K562 (cell line): ENCODE data around the gene CDC45. TPM values are rescaled to one million over a fixed set of nuclear protein-coding genes. Genes with fewer than 3 reads are reported as not detected.
A peak's percentile ranks its signal among the peaks of the same experiment; 100 is the strongest.

Experiments used
- CBFB ChIP-seq: sonication (generic); formaldehyde crosslinking; IDR thresholded peaks from 2 replicates; pipeline ENCODE4 v1.4.0; 2020; ENCODE audit warnings: mild to moderate bottlenecking, missing genetic modification reagents
- HNRNPLL ChIP-seq: fragments of 200-400 bp; formaldehyde crosslinking; IDR thresholded peaks from 2 replicates; pipeline ENCODE4 v1.6.1; 2017; ENCODE audit warnings: low read length, low read depth, mild to moderate bottlenecking; ENCODE audit not compliant: poor library complexity, severe bottlenecking
- POLR2AphosphoS5 ChIP-seq: IDR thresholded peaks from 2 replicates; pipeline ENCODE4 v1.6.1; 2011; ENCODE audit warnings: mild to moderate bottlenecking, low read depth, low read length, moderate library complexity; ENCODE audit not compliant: control insufficient read depth, insufficient read depth
- POLR2B ChIP-seq: fragments of 450-650 bp; IDR thresholded peaks from 2 replicates; pipeline ENCODE4 v1.6.1; 2018; ENCODE audit warnings: low read depth; ENCODE audit not compliant: partially characterized antibody
- PRMT5 ChIP-seq: sonication (generic); formaldehyde crosslinking; IDR thresholded peaks from 2 replicates; pipeline ENCODE4 v1.5.0; 2020; ENCODE audit warnings: missing genetic modification reagents
- SAP30 ChIP-seq: fragments of 200-600 bp; sonication (generic); IDR thresholded peaks from 2 replicates; pipeline ENCODE4 v1.6.1; 2012; ENCODE audit warnings: borderline replicate concordance, low read depth, mild to moderate bottlenecking, moderate library complexity, low read length, control low read depth, inconsistent platforms; ENCODE audit not compliant: insufficient read depth, poor library complexity, severe bottlenecking
- TAF15 ChIP-seq: fragments of 200-400 bp; formaldehyde crosslinking; IDR thresholded peaks from 2 replicates; pipeline ENCODE4 v1.6.1; 2017; ENCODE audit warnings: mild to moderate bottlenecking, low read depth, low read length, moderate library complexity
- TAL1 ChIP-seq: fragments of 450-650 bp; IDR thresholded peaks from 2 replicates; pipeline ENCODE4 v1.6.1; 2016; ENCODE audit warnings: mild to moderate bottlenecking
- ZBED1 ChIP-seq: IDR thresholded peaks from 2 replicates; pipeline ENCODE4 v1.6.1; 2014
- ZC3H4 ChIP-seq: sonication (generic); formaldehyde crosslinking; IDR thresholded peaks from 2 replicates; pipeline ENCODE4 v1.9.0; 2021; ENCODE audit warnings: missing genetic modification reagents, borderline replicate concordance
- ZNF12 ChIP-seq: sonication (generic); formaldehyde crosslinking; IDR thresholded peaks from 2 replicates; pipeline ENCODE4 v1.4.0; 2020; ENCODE audit warnings: mild to moderate bottlenecking, missing genetic modification reagents
- ZNF143 ChIP-seq: sonication (generic); formaldehyde crosslinking; IDR thresholded peaks from 2 replicates; pipeline ENCODE4 v1.9.0; 2022; ENCODE audit warnings: mild to moderate bottlenecking, missing genetic modification reagents
- ZNF586 ChIP-seq: fragments of 450-650 bp; formaldehyde crosslinking; conservative IDR thresholded peaks from 2 replicates; pipeline ENCODE4 v1.4.0; 2020; ENCODE audit warnings: mild to moderate bottlenecking, moderate library complexity
- polyA plus RNA-seq, 8 experiments: library from polyadenylated mRNA; depleted of rRNA in 4 of 8; stranded (reverse) in 5 of 8; unstranded in 3 of 8; fragments of >200 nt; fragmentation: Nextera tagmentation in 2 of 8; fragmentation: Illumina TruSeq in 1 of 8; extraction: Ambion mirVana in 2 of 8; extraction: Trizol in 1 of 8; gene quantifications; 2 replicates each; pipeline versions ENCODE4 v1.2.1 to v1.2.3, GENCODE V29; 2011 to 2014; ENCODE audit warnings: inconsistent platforms in 1 of 8, missing spikeins in 1 of 8
- total RNA-seq, 7 experiments: library from RNA; depleted of rRNA in 6 of 7; stranded (reverse); fragments of >200 nt in 6 of 7; fragmentation: Illumina TruSeq in 2 of 7; extraction: Trizol in 2 of 7; gene quantifications; 2 replicates each; pipeline versions ENCODE4 v1.2.1 to v1.2.3, GENCODE V29; 2011 to 2021; ENCODE audit warnings: low replicate concordance in 1 of 7
- TF ChIP-seq, protein P1 (sequence below): sonication (generic); formaldehyde crosslinking; IDR thresholded peaks from 2 replicates; pipeline ENCODE4 v1.8.0; 2023; ENCODE audit warnings: missing genetic modification reagents, mild to moderate bottlenecking, borderline replicate concordance
- TF ChIP-seq, protein P2 (sequence below): fragments of 250-450 bp; sonication (Bioruptor Pico); IDR thresholded peaks from 2 replicates; pipeline ENCODE4 v1.9.0; 2021; ENCODE audit warnings: mild to moderate bottlenecking, inconsistent platforms

Gene CDC45
- total and polyA plus RNA-seq, 9 of the 15 experiments (the other 6 are each of a cell fraction or from before 2014, with no cell fraction given) = 251 to 580 (median 410) TPM

DNA sequence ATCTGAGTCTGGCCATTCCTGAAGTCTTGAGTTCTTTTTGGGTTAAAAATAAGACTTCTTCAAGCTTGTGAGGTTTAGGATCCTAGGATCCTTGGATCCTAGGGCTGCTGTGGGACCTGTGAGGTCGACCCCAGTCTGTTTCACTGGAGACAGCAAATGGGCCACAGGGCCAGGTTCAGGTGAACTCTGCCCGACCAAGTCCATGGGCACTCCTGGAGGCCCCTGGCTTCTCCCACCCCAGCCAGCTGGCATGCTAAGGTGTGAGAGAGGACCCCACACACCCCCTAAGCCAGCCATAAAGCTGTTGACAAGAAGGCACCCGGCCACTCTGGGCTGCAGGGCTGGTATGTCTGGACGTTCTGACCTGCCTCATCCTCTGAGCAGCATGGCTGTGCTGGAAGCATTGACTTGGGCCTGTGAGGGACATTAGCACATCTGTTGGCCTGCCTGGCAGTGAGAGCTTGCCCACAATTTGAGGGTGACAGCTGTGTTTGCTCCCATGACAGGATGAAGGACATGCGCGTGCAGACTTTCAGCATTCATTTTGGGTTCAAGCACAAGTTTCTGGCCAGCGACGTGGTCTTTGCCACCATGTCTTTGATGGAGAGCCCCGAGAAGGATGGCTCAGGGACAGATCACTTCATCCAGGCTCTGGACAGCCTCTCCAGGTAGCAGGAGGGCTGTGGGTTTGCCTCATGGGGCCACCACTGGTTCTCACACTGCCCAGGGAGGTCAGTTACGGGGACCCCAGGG, 28.5 kb downstream of the CDC45 start (continued):
- TF ChIP-seq, protein P1, sequence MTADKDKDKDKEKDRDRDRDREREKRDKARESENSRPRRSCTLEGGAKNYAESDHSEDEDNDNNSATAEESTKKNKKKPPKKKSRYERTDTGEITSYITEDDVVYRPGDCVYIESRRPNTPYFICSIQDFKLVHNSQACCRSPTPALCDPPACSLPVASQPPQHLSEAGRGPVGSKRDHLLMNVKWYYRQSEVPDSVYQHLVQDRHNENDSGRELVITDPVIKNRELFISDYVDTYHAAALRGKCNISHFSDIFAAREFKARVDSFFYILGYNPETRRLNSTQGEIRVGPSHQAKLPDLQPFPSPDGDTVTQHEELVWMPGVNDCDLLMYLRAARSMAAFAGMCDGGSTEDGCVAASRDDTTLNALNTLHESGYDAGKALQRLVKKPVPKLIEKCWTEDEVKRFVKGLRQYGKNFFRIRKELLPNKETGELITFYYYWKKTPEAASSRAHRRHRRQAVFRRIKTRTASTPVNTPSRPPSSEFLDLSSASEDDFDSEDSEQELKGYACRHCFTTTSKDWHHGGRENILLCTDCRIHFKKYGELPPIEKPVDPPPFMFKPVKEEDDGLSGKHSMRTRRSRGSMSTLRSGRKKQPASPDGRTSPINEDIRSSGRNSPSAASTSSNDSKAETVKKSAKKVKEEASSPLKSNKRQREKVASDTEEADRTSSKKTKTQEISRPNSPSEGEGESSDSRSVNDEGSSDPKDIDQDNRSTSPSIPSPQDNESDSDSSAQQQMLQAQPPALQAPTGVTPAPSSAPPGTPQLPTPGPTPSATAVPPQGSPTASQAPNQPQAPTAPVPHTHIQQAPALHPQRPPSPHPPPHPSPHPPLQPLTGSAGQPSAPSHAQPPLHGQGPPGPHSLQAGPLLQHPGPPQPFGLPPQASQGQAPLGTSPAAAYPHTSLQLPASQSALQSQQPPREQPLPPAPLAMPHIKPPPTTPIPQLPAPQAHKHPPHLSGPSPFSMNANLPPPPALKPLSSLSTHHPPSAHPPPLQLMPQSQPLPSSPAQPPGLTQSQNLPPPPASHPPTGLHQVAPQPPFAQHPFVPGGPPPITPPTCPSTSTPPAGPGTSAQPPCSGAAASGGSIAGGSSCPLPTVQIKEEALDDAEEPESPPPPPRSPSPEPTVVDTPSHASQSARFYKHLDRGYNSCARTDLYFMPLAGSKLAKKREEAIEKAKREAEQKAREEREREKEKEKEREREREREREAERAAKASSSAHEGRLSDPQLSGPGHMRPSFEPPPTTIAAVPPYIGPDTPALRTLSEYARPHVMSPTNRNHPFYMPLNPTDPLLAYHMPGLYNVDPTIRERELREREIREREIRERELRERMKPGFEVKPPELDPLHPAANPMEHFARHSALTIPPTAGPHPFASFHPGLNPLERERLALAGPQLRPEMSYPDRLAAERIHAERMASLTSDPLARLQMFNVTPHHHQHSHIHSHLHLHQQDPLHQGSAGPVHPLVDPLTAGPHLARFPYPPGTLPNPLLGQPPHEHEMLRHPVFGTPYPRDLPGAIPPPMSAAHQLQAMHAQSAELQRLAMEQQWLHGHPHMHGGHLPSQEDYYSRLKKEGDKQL (CRISPR knock-in tag) = 0 out of 2 replicates have a peak, but pooled peaks have one; percentile 76
- peak; percentile 54 for TF ChIP-seq POLR2AphosphoS5
- TF ChIP-seq TAF15 = 0 out of 2 replicates have a peak, but pooled peaks have one; percentile 59
- TF ChIP-seq CBFB (CRISPR knock-in tag) = peak; percentile 82; the same call in 1 of the 2 replicates
- TF ChIP-seq ZNF12 (CRISPR knock-in tag) = peak; percentile 58; the same call in 1 of the 2 replicates
- TF ChIP-seq SAP30 = peak; percentile 2
- peak; percentile 53 for TF ChIP-seq POLR2B
- no peak for TF ChIP-seq TAL1
- TF ChIP-seq PRMT5 (CRISPR knock-in tag) = peak; percentile 39; the same call in 1 of the 2 replicates
- 0 out of 2 replicates have a peak, but pooled peaks have one; percentile 7 for TF ChIP-seq ZNF586 (CRISPR knock-in tag)
- TF ChIP-seq HNRNPLL = peak; percentile 35
- peak; percentile 84; the same call in 1 of the 2 replicates for TF ChIP-seq ZC3H4 (CRISPR knock-in tag)
- 0 out of 2 replicates have a peak, but pooled peaks have one; percentile 35 for TF ChIP-seq ZBED1
- TF ChIP-seq, protein P2, sequence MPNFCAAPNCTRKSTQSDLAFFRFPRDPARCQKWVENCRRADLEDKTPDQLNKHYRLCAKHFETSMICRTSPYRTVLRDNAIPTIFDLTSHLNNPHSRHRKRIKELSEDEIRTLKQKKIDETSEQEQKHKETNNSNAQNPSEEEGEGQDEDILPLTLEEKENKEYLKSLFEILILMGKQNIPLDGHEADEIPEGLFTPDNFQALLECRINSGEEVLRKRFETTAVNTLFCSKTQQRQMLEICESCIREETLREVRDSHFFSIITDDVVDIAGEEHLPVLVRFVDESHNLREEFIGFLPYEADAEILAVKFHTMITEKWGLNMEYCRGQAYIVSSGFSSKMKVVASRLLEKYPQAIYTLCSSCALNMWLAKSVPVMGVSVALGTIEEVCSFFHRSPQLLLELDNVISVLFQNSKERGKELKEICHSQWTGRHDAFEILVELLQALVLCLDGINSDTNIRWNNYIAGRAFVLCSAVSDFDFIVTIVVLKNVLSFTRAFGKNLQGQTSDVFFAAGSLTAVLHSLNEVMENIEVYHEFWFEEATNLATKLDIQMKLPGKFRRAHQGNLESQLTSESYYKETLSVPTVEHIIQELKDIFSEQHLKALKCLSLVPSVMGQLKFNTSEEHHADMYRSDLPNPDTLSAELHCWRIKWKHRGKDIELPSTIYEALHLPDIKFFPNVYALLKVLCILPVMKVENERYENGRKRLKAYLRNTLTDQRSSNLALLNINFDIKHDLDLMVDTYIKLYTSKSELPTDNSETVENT (CRISPR knock-in tag) = peak; percentile 54; the same call in 1 of the 2 replicates
- peak; percentile 51 for TF ChIP-seq ZNF143 (CRISPR knock-in tag)
